Stimulated activated CD8-positive, alpha-beta memory T cell treated with anti-CD3 and anti-CD28 coated beads, Interleukin-7, amount 100 ng/mL, for 48 hours (primary cell): ENCODE measurements around the gene TSPO2.

Source experiments
- DNase-seq, 2 donors: peaks; one replicate each; pipeline ENCODE4 v3.0.0-alpha.2; 2020; ENCODE audit warnings: low read depth in 1 of 2; ENCODE audit errors: extremely low read depth in 1 of 2

TSPO2 gene

DNA sequence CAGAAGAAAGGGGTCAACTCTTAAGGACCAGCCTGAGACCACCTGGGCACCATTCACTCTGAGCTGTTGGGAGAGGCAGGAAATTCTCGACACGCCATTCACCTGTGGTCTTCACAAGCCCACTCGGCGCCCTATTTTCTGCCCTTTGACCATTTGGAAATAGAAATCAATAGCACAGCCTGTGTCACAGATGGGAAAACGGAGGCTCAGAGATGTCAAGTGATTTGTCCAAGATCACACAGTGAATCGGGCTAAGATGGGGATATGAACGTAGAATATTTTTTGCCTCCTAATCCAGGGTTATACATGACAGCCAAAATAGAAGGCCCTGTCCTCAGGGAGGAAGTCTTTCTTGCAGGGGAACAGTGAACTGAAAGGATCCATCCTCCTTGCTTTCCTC lies 7.7 kb downstream of the TSPO2 start:
- no peak for DNase-seq

GRCh38 chr6:41050536-41050935 lies 8.3 kb downstream of the TSPO2 start:
- no peak for DNase-seq

GRCh38 chr6:41051873-41052272 lies 9.6 kb downstream of the TSPO2 start:
- DNase-seq = no peak

- DNase-seq = no peak
These were observed 10.8 kb downstream of the TSPO2 start, which contains the start of gene APOBEC2 for GRCh38 chr6:41053041-41053440. Gene APOBEC2, plus strand, starts transcription at chr6:41053202. Its CDS starts 146 bp downstream, at chr6:41053348.

- no peak for DNase-seq
These were observed 12.2 kb downstream of the TSPO2 start for GRCh38 chr6:41054511-41054910.

DNA sequence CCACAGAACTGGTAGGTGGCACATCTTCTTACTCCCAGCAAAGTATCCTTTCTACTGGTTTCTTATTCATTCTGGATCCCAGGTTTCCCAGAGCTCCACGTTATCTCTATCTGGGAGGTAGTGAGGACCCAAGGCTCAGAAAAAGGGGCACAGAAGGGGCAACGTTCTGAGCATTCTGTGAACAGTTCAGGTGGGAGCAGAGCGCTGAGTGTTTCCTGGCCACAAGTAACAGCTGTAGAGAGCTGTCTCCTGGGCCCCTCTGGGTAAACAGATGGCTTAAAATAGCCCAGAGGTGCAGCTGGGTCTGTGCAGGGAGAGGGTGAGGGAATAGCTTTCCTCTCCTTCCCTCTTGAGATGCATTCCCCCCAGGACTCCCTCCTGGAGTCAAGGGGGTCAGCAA lies 12.9 kb downstream of the TSPO2 start:
- DNase-seq = no peak

GRCh38 chr6:41056768-41057490 lies 14.7 kb downstream of the TSPO2 start:
- no peak for DNase-seq

GRCh38 chr6:41058783-41059181 lies 16.5 kb downstream of the TSPO2 start:
- no peak for DNase-seq

DNA sequence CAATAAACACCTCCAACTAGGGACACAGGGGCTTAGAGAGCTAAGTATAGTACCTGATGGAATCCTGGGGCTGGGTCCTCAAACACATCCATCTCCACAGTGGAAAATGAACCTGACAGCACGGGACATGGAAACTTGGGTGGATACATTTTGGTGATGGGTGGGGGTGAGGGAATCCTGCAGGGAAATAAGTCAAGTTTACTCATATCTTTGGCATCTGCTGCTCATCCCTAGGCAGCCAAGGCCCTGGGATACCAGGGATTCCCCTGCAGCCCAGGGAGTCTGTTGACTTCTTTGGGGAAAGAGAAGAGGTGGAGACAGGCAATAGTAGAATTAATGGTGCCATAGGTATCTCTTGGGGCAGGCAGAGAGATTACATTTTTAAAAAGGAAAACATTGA lies 17.3 kb downstream of the TSPO2 start:
- DNase-seq = no peak

GRCh38 chr6:41061196-41061726 lies 19.0 kb downstream of the TSPO2 start:
- DNase-seq = no peak

DNA sequence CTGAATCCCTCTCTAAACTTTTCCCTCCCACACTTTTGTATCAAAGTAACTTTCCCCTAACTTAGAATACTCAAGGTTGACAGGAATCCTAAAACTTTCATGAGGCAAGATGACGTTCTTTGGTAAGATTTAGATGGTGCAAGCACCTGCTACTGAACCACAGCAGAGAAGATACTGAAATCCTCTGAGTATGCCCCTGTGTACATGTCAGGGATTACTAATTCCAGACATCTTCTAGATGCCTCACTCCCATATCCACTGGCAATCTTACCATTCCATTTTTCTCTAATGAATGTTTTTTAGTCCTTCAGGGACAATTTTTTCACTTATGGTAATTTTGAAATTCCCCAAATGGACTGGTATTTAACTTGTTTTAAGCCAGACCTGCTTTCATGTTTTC lies 19.8 kb downstream of the TSPO2 start:
- no peak for DNase-seq

GRCh38 chr6:41063884-41064285 lies 21.6 kb downstream of the TSPO2 start:
- no peak for DNase-seq

- no peak for DNase-seq
These were observed 22.6 kb downstream of the TSPO2 start for GRCh38 chr6:41064841-41065240.

DNA sequence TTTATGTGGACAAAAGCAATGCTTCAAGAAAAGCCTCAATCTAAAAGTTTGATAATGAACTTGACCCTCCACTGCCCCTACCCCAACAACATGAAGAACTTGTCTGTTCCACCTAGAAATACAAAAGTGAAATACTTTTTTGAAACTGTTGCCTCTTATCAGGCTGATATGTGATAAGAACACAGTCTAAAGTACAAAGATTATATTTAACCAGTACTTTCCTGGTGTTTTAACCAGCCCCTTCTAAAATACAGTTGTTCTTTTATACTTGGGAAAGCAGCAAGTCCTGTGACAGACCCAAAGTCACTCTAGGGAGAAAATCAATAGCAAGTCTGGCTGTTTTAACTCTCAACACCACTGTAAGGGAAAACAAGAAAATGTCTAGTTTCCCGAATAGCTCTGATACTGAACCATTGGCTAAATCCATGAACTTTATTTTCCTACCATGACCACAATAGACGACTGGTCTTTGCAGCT lies 23.3 kb downstream of the TSPO2 start:
- no peak for DNase-seq

DNA sequence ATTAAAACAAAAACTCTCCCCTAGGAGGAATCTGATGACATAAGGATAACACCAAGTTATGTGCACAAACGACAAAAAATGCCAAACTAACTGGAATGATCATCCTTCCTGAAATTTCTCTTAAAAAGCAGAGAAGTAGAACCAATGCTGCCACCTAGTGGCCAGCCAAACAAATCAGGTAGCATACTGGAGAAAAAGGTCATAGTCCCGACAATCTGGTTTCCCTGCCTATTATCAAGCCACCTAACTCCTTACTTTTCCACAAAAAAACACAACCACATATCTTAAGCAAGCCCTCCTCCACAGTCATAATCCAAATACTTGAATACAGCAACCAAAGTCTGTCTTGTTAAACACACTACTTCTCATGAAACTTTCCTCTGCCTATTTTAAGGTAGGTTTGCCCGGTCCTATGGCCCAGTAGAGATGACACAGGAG lies 24.6 kb downstream of the TSPO2 start:
- peak; percentile 4 to 37 for DNase-seq

DNA sequence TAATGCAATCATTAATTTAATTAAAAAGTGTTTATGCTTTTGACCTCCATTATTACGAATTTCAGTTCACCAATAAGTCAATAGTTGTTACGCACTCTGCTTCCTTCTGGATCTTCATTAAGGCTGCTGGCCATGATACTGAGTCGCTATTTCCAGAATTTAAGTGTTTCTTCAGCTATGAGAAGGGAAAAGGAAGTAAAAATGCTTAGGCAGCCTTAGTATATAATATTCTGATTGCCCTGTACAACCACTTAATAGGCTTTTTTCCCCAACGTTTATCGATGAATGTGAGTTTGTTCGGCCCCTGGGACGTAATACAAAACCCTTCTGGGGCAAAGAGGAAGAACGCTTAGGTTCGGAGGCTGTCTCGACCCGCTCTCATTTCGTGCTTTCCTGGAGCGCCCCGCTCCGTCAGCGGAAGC lies 29.2 kb downstream of the TSPO2 start:
- peak in 1 of 2 donors; percentile 55 for DNase-seq

DNA sequence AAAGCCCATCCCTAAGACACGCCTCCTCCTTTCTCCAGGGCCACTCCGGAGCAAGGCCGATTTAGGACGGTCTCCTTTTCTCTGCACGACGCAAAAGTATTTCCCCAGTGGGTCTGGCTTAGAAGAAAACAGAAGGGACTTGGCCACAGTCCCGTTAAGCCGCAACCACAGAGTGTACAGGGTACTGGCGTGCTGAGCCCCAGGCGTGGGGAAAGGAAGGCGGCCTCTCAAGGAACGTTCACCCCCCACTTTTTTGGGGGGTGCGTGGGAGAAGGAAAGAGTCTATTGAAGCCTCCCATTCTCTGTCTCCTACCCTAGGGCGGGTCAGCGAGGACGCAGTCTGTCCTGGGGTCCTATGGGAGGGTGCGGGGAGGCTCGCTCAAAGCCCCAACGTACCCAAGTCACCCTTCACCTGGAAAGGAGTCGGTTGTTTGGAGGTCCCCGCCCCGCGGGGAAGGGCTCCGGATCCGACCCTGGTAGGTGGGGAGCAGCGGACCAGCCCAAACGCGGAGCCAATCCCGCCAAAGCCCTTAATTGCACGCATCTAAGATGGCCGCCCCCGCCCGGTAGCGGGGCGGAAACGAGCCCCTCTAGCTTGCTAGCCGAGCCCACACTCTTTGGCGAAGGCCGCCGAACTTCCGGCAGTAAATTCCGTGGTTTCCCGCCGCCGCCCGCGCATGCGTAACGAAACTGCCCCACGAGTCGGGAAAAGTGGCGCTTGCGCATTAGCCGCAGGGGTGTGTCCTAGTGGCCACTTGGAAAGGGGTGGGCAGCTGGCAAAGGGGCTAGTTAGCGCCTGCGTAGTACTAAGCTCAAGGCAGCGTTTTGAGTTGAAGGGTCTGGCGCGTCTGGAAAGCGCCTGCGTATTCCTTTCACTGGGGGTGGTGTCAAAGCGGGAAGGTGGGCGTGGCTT lies 29.9 kb downstream of the TSPO2 start, which contains the start of gene OARD1:
Gene OARD1, minus strand, starts transcription at position 434 of the 913 bp plus-strand sequence. CDS start 722 bp downstream, outside the sequence.
- peak; percentile 99 to 100 for DNase-seq

GRCh38 chr6:41072836-41073202 lies 30.6 kb downstream of the TSPO2 start, which contains the start of gene NFYA:
Gene NFYA, plus strand, starts transcription at chr6:41072974. Its CDS starts 6,116 bp downstream, at chr6:41079090.
- peak in 1 of 2 donors; percentile 99 for DNase-seq

GRCh38 chr6:41073203-41073967 lies 31.1 kb downstream of the TSPO2 start:
- peak; percentile 60 to 74 for DNase-seq

- DNase-seq = no peak
These were observed 31.9 kb downstream of the TSPO2 start for GRCh38 chr6:41073968-41074691.
